ENCODE results near the gene FGL2.
"Not testable (repeated sequence)": the region's sequence is repeated elsewhere in the genome, so short reads cannot be mapped to it uniquely, and the experiment has no call there.

Gene FGL2
- total RNA-seq: 1.3 reads per million

GRCh38 chr7:77199013-77199966 lies at the start of gene FGL2:
Gene FGL2, minus strand, starts transcription at chr7:77199819. Its CDS starts 26 bp downstream, at chr7:77199793.
- DNase-seq: peak; percentile 17

GRCh38 chr7:77248154-77248553 lies 48.5 kb upstream of the FGL2 start:
- no peak for DNase-seq

- peak; percentile 88 for DNase-seq
These were observed 47.7 kb upstream of the FGL2 start for GRCh38 chr7:77247206-77247850.

GRCh38 chr7:77246026-77246640 lies 46.5 kb upstream of the FGL2 start:
- DNase-seq: no peak

GRCh38 chr7:77245015-77245755 lies 45.6 kb upstream of the FGL2 start:
- no peak for DNase-seq

- no peak for DNase-seq
These were observed 44.8 kb upstream of the FGL2 start for GRCh38 chr7:77244222-77244934.

- DNase-seq: no peak
These were observed 42.9 kb upstream of the FGL2 start for GRCh38 chr7:77242554-77242953.

- DNase-seq: no peak
These were observed 42.4 kb upstream of the FGL2 start for GRCh38 chr7:77242068-77242467.

GRCh38 chr7:77239471-77239870 lies 39.9 kb upstream of the FGL2 start:
- no peak for DNase-seq

- DNase-seq: no peak
These were observed 39.1 kb upstream of the FGL2 start for GRCh38 chr7:77238703-77239136.

GRCh38 chr7:77235276-77235675 lies 35.7 kb upstream of the FGL2 start:
- no peak for DNase-seq

- no peak for DNase-seq
These were observed 32.8 kb upstream of the FGL2 start for GRCh38 chr7:77232467-77232866.

- not testable (repeated sequence) for DNase-seq
These were observed 29.2 kb upstream of the FGL2 start for GRCh38 chr7:77228795-77229194.

GRCh38 chr7:77226357-77226839 lies 26.8 kb upstream of the FGL2 start:
- DNase-seq: no peak

GRCh38 chr7:77223261-77223660 lies 23.6 kb upstream of the FGL2 start:
- DNase-seq: no peak

GRCh38 chr7:77222819-77223218 lies 23.2 kb upstream of the FGL2 start:
- DNase-seq: no peak

- no peak for DNase-seq
These were observed 22.4 kb upstream of the FGL2 start for GRCh38 chr7:77222065-77222464.

GRCh38 chr7:77219701-77220331 lies 20.2 kb upstream of the FGL2 start:
- not testable (repeated sequence) for DNase-seq

- no peak for DNase-seq
These were observed 18.0 kb upstream of the FGL2 start for GRCh38 chr7:77217474-77218185.

GRCh38 chr7:77216181-77216845 lies 16.7 kb upstream of the FGL2 start:
- DNase-seq: no peak
